Endothelial cell of umbilical vein (primary cell): ENCODE results near the gene NR2C2. TPM values are rescaled to one million over a fixed set of nuclear protein-coding genes. Genes with fewer than 3 reads are reported as not detected.

Experiments
- BruUV-seq: library from RNA; stranded (reverse); fragments of 400-500 nt; replicated peaks from 2 replicates; lab custom pipeline; 2021; lab: Mats Ljungman, UMichigan
- CTCF ChIA-PET: fragments of 300-600, 350-600 bp; sonication (Branson Sonifier 250); formaldehyde crosslinking; loops from one replicate; lab custom pipeline; 2021; ENCODE audit warnings: antibody characterized with exemption, inconsistent platforms; lab: Charles Lee
- POLR2A ChIA-PET: fragments of 300-600, 350-600 bp; sonication (Branson Sonifier 250); formaldehyde crosslinking; loops from one replicate; lab custom pipeline; 2021; ENCODE audit warnings: antibody characterized with exemption, inconsistent platforms; lab: Charles Lee
- DNase-seq: peaks from one replicate; pipeline ENCODE4 v3.0.0-alpha.2; 2011; ENCODE audit warnings: low read depth, low spot score
- FAIRE-seq: peaks from 2 replicates; lab custom pipeline; 2011; peaks lifted over from hg19 to GRCh38; lab: Jason Lieb, UNC
- H2AFZ ChIP-seq: 2 replicates; pipeline ENCODE4 v1.6.0; 2012; ENCODE audit warnings: low read depth, low read length, control low read depth, inconsistent platforms
- H3K27ac ChIP-seq: 2 replicates; pipeline ENCODE4 v1.5.1; 2011; ENCODE audit warnings: low read depth, mild to moderate bottlenecking, control low read depth, low read length, moderate library complexity; ENCODE audit not compliant: insufficient read depth
- H3K27me3 ChIP-seq, 2 experiments: 2 replicates each; pipeline versions ENCODE4 v1.6.0 to v1.6.1; 2011; ENCODE audit warnings: low read length in 2 of 2, mixed read lengths in 1 of 2; ENCODE audit not compliant: control insufficient read depth in 2 of 2, insufficient read depth in 2 of 2
- H3K36me3 ChIP-seq, 2 experiments: 2 replicates in 1 of 2; 3 replicates in 1 of 2; pipeline ENCODE4 v1.5.1; 2011; ENCODE audit warnings: low read length in 2 of 2, mild to moderate bottlenecking in 1 of 2, moderate library complexity in 1 of 2; ENCODE audit not compliant: control insufficient read depth in 2 of 2, insufficient read depth in 2 of 2; ENCODE audit errors: extremely low read depth in 1 of 2
- H3K4me1 ChIP-seq: 3 replicates; pipeline ENCODE4 v1.5.1; 2011; ENCODE audit warnings: mild to moderate bottlenecking, low read length; ENCODE audit not compliant: control insufficient read depth, insufficient read depth; ENCODE audit errors: extremely low read depth
- H3K4me2 ChIP-seq: 2 replicates; pipeline ENCODE4 v1.6.1; 2011; ENCODE audit warnings: low read length, control low read depth, mixed read lengths; ENCODE audit not compliant: insufficient read depth
- H3K4me3 ChIP-seq, 3 experiments: fragments of 200-600 bp in 1 of 3; sonication (generic), shearing (Covaris generic) in 1 of 3; replicated peaks in 1 of 3; 2 replicates each; pipeline ENCODE4 v1.5.1; 2011 to 2016; ENCODE audit warnings: control low read depth in 3 of 3, low read length in 3 of 3, mild to moderate bottlenecking in 2 of 3, inconsistent platforms in 1 of 3, low read depth in 1 of 3, moderate library complexity in 1 of 3; ENCODE audit not compliant: insufficient read depth in 1 of 3
- H3K79me2 ChIP-seq: 2 replicates; pipeline ENCODE4 v1.6.0; 2012; ENCODE audit warnings: low read length, inconsistent platforms; ENCODE audit not compliant: control insufficient read depth, insufficient read depth
- H3K9ac ChIP-seq: replicated peaks from 2 replicates; pipeline ENCODE3; 2011; ENCODE audit warnings: low read length, control low read depth; ENCODE audit not compliant: insufficient read depth; ENCODE audit errors: extremely low read depth
- H3K9me1 ChIP-seq: replicated peaks from 3 replicates; pipeline ENCODE4 v1.6.0; 2011; ENCODE audit warnings: mild to moderate bottlenecking, low read length; ENCODE audit not compliant: control insufficient read depth, insufficient read depth; ENCODE audit errors: extremely low read depth
- H3K9me3 ChIP-seq: replicated peaks from 2 replicates; pipeline ENCODE4 v1.5.1; 2012; ENCODE audit warnings: low read length, inconsistent platforms; ENCODE audit not compliant: control insufficient read depth, insufficient read depth
- H4K20me1 ChIP-seq: replicated peaks from 2 replicates; pipeline ENCODE3; 2011; ENCODE audit warnings: mild to moderate bottlenecking, low read length; ENCODE audit not compliant: control insufficient read depth, insufficient read depth; ENCODE audit errors: extremely low read depth
- CTCF ChIP-seq, 2 donors: IDR thresholded peaks; 1 replicate in 1 of 2; 2 replicates in 1 of 2; pipeline ENCODE4 v1.5.1; 2011; ENCODE audit warnings: low read length in 2 of 2, mild to moderate bottlenecking in 2 of 2, moderate library complexity in 2 of 2, control low read depth in 1 of 2, inconsistent platforms in 1 of 2, low read depth in 1 of 2; ENCODE audit not compliant: insufficient read depth in 1 of 2; ENCODE audit errors: extremely low read depth in 1 of 2
- EZH2 ChIP-seq: IDR thresholded peaks from 2 replicates; pipeline ENCODE4 v1.6.1; 2012; ENCODE audit warnings: borderline replicate concordance, low read depth, mild to moderate bottlenecking, moderate library complexity, low read length, inconsistent platforms; ENCODE audit not compliant: severe bottlenecking
- FOS ChIP-seq: IDR thresholded peaks from 2 replicates; pipeline ENCODE4 v1.6.1; 2011; ENCODE audit warnings: mild to moderate bottlenecking, low read length, moderate library complexity, borderline replicate concordance; ENCODE audit not compliant: insufficient read depth
- GATA2 ChIP-seq: IDR thresholded peaks from 2 replicates; pipeline ENCODE4 v1.7.0; 2011; ENCODE audit warnings: low read depth, mild to moderate bottlenecking, moderate library complexity, mixed read lengths, low read length; ENCODE audit not compliant: insufficient read length, insufficient read depth
- JUN ChIP-seq: IDR thresholded peaks from 2 replicates; pipeline ENCODE4 v1.6.1; 2011; ENCODE audit warnings: borderline replicate concordance, low read depth; ENCODE audit not compliant: insufficient read length, insufficient read depth
- MAX ChIP-seq: IDR thresholded peaks from 2 replicates; pipeline ENCODE4 v1.6.1; 2011; ENCODE audit not compliant: insufficient read depth, insufficient read length
- MYC ChIP-seq: IDR thresholded peaks from one replicate; pipeline ENCODE4 v1.6.1; 2011; ENCODE audit warnings: mild to moderate bottlenecking, low read depth, low read length
- POLR2A ChIP-seq: IDR thresholded peaks from 2 replicates; pipeline ENCODE4 v1.6.1; 2012; ENCODE audit warnings: low read depth, mild to moderate bottlenecking, control low read depth, low read length
- POLR2AphosphoS5 ChIP-seq: IDR thresholded peaks from 2 replicates; pipeline ENCODE4 v1.6.1; 2012; ENCODE audit warnings: low read depth, mild to moderate bottlenecking, control low read depth, low read length, moderate library complexity; ENCODE audit not compliant: insufficient read depth
- dilution Hi-C: fragments of 300-500 bp; cut with MboI; formaldehyde crosslinking; loops from one replicate; pipeline ENCODE4 v1.15.0; 2019; ENCODE audit warnings: low sequenced_read_pairs; ENCODE audit not compliant: extremely low pct_ligation_motif_present
- intact Hi-C: fragments of 100-400 bp; cut with micrococcal nuclease; formaldehyde crosslinking; loops from one replicate; pipeline ENCODE4 v1.10.0; 2022
- polyA plus RNA-seq, 4 experiments: library from polyadenylated mRNA; depleted of rRNA in 3 of 4; stranded (reverse) in 3 of 4; unstranded in 1 of 4; fragments of >200 nt; gene quantifications; 2 replicates each; pipeline versions ENCODE4 v1.2.1 to v1.2.3, GENCODE V29; 2011 to 2012; ENCODE audit warnings: missing spikeins in 1 of 4
- total RNA-seq: library from RNA; stranded (reverse); gene quantifications from 2 replicates; pipeline ENCODE4 v1.2.3, GENCODE V29; 2021

Gene NR2C2
- total and polyA plus RNA-seq, 2 donors (not counting 3 experiments of a cell fraction or from before 2014, with no cell fraction given): 20.3 to 59.8 TPM

GRCh38 chr3:15094187-15094875 is 146.9 kb downstream of the NR2C2 start:
- no peaks in the 10 kb centered on the region for H3K27me3 ChIP-seq
- POLR2A ChIA-PET: no interaction called here
- H3K4me1 ChIP-seq: peaks cover 7% of the 10 kb centered on the region
- peaks cover 14 to 18% of the 10 kb centered on the region in 2 experiments for H3K36me3 ChIP-seq
- no peaks in the 10 kb centered on the region for H3K9me1 ChIP-seq
- no TSS peak for BruUV-seq
- no peak for FAIRE-seq
- H3K9me3 ChIP-seq: no peaks in the 10 kb centered on the region
- no peak overlapping the region for H3K27ac ChIP-seq
- no peak overlapping the region for H3K4me2 ChIP-seq
- intact Hi-C loops (no loop called here), dilution Hi-C loops (no loop called here)
- DNase-seq: no peak
- CTCF ChIA-PET: no interaction called here
- peaks cover 14% of the 10 kb centered on the region for H3K79me2 ChIP-seq
- no peak overlapping the region for H3K9ac ChIP-seq
- no peak overlapping the region for H3K4me3 ChIP-seq
- TF ChIP-seq CTCF (IDR thresholded peaks at IDR 0.05; ENCODE audit: extremely low read depth in 1 of 2, insufficient read depth in 1 of 2, low read depth in 1 of 2, low read length in 2 of 2): no peak
- TF ChIP-seq MYC: no peak
- no peak for TF ChIP-seq POLR2AphosphoS5
- no peak for TF ChIP-seq POLR2A
- TF ChIP-seq MAX: no peak
- TF ChIP-seq EZH2: no peak
- TF ChIP-seq FOS: no peak
- TF ChIP-seq GATA2: no peak
- TF ChIP-seq JUN: no peak
- H4K20me1 ChIP-seq: no peaks in the 10 kb centered on the region
- no peak overlapping the region for H2AFZ ChIP-seq
